SK-N-DZ (cell line): ENCODE results near the gene HDHD3.
"Not testable (repeated sequence)": the region's sequence is repeated elsewhere in the genome, so short reads cannot be mapped to it uniquely, and the experiment has no call there.

Experiments
- DNase-seq: peaks from one replicate; pipeline ENCODE4 v3.0.0-alpha.2; 2015; ENCODE audit warnings: low spot score

Gene HDHD3

DNA sequence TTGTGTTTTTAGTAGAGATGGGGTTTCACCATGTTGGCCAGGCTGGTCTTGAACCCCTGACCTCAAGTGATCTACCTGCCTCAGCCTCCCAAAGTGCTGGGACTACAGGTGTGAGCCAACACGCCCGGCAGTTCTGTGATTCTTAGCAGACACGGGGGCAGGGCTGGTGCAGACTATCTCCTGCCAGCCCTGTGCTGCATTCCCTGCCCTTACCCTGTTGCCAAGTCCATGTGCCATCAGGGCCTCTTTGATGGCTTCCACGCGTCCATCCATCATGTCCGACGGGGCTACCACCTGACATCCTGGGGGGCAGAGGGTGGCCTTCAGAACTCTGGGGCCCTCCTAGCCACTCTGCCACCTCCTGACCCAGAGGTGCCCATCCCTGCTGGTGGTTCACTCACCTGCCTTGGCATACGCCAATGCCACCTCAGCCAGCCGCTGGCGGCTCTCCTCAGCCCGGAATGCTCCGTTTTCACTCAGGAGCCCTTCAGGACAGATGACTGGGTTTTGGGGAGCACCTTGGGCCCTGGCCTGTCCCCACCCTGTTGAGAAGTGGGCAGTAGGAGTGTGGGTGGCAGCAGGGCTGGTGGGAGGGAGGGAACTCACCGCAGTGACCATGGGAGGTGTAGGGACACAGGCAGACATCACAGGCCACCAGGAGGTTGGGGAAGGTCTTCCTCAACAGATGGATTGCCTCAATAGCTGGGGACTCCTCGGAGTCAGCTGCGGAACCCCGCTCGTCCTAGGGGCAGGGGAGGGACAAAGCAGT, 13.6 kb upstream of the HDHD3 start:
- DNase-seq = no peak

GRCh38 chr9:113389451-113389850, 12.7 kb upstream of the HDHD3 start:
- no peak for DNase-seq

GRCh38 chr9:113388833-113389232, 12.0 kb upstream of the HDHD3 start:
- no peak for DNase-seq

DNA sequence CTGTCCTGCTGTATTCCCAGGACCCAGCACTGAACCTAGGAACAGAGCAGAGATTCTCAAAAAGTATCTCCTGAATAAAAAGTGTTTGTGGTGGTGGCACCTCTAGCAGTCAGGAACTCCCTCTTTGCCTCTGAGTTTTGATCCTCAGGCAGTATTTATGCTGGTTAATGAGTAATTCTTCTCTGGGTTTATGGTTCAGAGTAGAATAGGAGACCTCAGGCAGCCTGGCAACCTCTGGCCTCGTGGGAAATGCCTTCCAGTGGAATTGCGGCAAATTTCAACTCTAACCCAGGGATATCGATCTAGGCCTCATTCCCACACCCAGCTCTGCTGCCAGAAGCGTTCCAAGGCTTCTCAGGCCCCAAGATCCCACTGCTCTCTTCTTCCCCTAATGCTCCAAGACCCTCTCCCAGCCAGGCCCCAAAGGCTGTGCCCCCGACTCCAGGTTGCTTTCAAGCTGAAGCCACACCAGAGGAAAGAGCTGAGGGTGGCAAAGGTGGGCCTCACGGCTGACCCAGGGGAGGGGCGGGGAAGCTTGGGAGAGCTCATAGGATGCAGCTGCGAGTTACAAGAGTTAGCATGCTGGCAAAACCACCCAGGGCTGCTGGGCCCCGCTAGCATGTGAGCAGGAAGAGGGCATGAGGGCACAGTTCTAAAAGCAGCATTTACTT, 10.9 kb upstream of the HDHD3 start:
- DNase-seq = no peak

- DNase-seq = no peak
Observed at GRCh38 chr9:113386571-113387393, 10.0 kb upstream of the HDHD3 start.

DNA sequence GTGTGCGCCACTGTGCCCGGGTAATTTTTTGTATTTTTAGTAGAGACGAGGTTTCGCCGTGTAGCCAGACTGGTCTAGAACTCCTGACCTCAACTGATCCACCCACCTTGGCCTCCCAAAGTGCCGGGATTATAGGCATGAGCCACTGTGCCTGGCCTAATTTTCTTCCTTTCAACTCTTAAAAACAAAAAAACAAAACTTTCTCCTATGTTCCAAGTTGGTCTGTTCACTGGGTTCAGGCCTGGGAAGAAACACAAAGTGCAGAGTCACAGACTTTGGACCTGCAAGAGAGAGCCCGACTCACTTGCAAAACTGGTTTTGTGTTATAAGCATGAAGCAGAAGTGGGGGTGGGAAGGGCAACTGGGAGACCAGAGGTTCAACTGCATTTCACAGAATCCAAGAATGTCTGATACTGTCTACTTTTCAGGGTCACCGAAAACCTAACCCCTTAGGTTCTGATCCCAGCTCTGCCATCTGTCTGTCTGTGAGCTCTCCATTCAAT, 5.2 kb upstream of the HDHD3 start:
- no peak for DNase-seq

- not testable (repeated sequence) for DNase-seq
Observed at GRCh38 chr9:113381441-113381840, 4.7 kb upstream of the HDHD3 start.

GRCh38 chr9:113380869-113381378, 4.1 kb upstream of the HDHD3 start:
- no peak for DNase-seq

DNA sequence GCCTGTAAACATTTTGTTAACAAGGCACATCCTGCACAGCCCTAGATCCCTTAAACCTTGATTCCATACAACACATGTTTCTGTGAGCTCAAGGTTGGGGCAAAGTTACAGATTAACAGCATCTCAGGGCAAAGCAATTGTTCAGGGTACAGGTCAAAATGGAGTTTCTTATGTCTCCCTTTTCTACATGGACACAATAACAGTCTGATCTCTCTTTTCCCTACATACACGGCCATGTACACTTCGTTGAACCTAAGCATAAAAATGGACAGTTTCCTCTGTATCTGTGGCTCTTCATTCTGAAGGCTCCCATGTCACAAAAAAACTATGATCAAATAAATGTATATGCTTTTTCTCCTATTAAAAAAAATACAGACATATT, 3.0 kb upstream of the HDHD3 start:
- not testable (repeated sequence) for DNase-seq

DNA sequence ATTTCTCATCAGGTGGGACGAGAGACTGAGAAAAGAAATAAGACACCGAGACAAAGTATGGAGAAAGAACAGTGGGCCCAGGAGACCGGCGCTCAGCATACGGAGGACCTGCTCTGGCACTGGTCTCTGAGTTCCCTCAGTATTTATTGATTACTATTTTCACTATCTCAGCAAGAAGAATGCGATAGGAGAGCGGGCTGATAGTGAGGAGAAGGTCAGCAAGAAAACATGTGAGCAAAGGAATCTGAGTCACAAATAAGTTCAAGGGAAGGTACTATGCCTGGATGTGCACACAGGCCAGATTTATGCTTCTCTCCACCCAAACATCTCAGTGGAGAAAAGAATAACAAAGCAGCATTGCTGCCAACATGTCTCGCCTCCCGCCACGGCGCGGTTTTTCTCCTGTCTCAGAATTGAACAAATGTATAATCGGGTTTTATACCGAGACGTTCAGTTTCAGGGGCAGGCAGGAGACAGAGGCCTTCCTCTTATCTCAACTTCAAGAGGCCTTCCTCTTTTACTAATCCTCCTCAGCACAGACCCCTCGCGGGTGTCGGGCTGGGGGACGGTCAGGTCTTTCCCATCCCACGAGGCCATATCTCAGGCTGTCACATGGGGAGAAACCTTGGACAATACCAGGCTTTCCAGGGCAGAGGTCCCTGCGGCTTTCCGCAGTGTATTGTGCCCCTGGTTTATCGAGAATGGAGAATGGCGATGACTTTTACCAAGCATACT, 2.5 kb upstream of the HDHD3 start:
- not testable (repeated sequence) for DNase-seq

DNA sequence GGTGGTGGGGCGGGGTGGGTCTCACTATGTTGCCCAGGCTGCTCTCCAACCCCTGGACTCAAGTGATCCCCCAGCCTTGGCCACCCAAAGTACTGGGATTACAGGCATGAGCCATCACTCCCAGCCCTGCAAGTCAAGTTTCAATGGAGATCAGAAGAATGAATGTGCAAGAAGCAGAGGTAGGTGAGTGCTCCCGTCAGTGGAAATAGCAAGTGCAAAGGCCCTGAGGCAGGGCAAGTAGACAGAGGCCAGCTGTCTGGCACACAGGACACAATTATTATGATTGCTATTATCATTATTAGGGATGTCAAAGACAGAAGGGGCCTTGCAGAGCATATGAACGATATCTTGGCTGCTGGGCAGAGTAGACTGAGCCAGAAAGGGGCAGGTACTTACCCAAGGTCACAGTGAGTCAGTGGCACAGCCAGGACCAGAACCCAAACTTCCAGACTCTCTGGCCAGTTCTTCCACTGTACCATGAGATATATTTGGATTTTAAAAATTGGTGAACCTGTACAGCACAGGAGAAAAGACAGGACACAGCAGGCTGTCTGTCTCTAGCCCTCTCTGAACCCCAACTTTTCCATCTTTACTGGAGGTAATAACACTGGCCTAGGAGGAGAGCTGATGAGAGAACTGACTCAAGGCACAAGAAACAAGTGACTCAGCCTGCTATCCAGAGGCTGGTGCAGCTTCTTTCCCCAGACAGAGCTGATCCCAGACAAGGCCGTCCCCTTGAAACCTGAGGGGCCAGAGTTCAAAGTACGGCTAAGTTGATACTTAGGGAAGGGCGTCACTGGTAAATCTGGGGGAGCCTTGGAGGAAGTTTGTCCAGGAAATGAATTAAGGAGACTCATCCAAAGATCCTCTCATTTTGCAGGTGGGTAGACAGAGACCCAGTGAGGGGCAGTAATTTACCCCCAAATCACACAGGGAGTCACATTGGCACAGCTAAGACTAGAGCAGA, 1.4 kb downstream of the HDHD3 start:
- no peak for DNase-seq

GRCh38 chr9:113373676-113374392, 3.0 kb downstream of the HDHD3 start:
- no peak for DNase-seq

GRCh38 chr9:113373256-113373655, 3.5 kb downstream of the HDHD3 start:
- DNase-seq = no peak

- DNase-seq = no peak
Observed at GRCh38 chr9:113372059-113372458, 4.7 kb downstream of the HDHD3 start.

DNA sequence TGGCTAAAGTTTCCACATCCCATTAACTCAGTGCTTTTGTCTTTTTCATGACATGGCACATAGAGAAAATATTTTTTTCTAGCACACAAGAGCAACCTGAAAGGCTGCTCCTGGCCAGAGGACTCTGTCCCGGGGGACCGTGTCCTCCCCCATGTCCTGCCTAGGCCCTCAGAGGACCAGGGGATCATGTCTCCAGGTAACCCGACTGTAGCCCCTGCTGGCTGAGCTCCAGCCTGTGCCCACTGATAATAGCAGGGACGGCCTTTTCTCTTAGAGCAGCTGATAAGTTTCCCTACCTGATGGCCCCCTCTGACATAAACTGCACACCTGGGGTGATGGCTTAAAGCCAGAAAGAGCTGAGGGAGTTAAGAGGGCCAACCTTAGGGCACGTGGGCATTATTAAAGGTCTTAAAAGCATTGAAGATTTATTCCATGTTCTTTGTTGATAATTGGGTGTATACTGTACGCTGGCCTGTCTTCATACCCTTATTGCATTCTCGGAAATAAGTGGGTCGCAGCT, 5.9 kb downstream of the HDHD3 start:
- no peak for DNase-seq

DNA sequence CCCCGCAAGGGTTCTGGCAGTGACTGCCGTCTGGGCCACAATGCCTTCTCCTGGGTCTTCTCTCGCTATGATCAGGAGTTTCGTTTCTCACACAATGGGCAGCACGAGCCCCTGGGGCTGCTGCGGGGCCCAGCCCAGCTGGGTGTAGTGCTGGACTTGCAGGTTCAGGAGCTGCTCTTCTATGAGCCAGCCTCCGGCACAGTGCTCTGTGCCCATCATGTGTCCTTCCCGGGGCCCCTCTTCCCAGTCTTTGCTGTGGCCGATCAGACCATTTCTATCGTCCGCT, 7.0 kb downstream of the HDHD3 start:
- DNase-seq = no peak

GRCh38 chr9:113368982-113369854, 7.6 kb downstream of the HDHD3 start:
- DNase-seq = no peak

DNA sequence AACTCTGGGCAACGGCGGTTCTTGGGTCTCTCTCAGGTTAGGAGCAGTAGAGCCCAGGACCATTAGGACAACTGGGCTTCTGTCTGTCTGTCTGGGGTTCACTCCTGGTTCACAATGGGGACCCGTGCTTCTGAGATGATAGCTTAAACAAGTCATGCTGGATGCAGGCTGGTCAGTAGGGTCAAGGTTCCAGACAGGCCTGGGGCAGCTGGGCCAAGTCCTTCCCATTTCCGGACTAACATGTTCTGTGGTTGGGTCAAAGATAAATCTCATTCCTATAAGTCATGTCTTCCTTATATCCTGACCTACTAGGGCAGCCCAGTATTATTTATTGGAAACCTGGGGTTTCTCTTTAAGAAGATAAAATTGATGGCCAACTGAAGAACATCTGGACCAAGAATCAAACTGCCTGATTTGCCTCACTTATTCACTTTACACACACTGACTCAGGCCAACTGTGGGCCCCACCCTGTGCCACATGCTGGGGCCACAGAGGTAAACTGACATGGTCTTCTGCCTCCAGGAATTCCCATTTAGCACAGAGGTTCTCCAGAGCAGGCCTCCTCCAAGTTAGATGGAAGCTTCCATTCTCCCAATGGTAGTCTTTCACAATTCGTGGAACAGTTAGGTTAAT, 8.3 kb downstream of the HDHD3 start:
- no peak for DNase-seq
